ENCODE results near the gene PCGF3.
"Not testable (repeated sequence)": the region's sequence is repeated elsewhere in the genome, so short reads cannot be mapped to it uniquely, and the experiment has no call there.

The PCGF3 gene

DNA sequence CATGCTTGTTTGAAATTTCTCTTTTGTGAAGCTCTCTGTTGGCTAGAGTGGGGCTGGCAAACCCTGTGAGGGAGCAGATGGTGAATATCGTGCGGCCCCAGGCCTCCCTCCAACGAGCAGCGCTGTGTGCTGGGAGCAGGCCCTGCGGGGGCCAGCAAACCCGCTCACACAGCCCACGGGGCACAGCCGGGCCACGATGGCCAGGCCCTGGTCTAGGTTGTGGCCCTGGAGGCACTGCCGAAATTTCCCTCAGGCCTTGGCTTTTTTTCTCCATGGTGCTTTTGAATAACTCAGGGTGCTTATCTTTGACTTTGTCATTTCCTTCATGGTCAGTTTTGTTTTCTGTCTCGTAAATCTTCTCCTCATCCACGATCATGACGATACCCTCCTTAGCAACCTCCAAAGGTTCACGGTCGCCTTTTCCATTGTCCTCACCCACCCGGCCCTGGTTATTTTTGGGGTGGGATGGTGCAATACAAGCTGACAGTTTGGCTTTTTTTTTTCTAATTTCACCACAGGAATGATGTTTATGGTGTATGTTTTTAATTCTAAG is 20.7 kb downstream of the PCGF3 start:
- Histone ChIP-seq H3K36me3 (ENCODE audit: control insufficient read depth in 2 of 2, insufficient read depth in 2 of 2, low read length in 2 of 2) (peaks cover 7 to 13% of the 10 kb centered on the region in 2 donors), H3K4me1 (ENCODE audit: control insufficient read depth in 2 of 2, insufficient read depth in 2 of 2, low read length in 2 of 2) (peaks cover 12 to 17% of the 10 kb centered on the region in 2 donors), H3K27me3 (ENCODE audit: control insufficient read depth in 2 of 2, insufficient read depth in 2 of 2, low read length in 2 of 2) (no peaks in the 10 kb centered on the region), H3K27ac (ENCODE audit: low read depth in 2 of 2, low read length in 2 of 2) (no peak overlapping the region), H3K4me3 (ENCODE audit: low read length in 2 of 2) (no peak overlapping the region), H3K9me3 (ENCODE audit: control insufficient read depth in 2 of 2, low read length in 2 of 2) (no peaks in the 10 kb centered on the region), H3K9ac (ENCODE audit: low read depth in 1 of 2, low read length in 2 of 2) (no peak overlapping the region)

DNA sequence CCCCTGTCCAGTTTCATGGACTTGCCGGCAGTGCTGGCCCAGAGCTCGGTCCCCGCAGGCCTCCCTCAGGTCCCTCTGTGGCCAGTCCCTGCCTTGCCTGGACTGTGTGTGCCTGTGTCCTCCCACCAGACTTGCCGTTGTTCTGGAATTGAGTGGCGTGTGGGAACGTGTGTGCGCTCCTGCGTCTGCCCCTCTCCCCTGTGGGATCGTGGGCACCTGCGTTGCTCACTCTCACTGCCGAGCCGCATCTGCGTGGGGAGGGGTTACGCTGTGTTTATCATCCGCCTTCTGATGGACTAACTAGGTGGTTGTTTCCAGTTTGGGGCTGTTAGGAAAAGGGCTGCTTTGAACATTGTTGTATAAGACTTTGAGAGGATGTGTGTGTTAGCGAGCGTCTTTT is 21.2 kb downstream of the PCGF3 start:
- H3K9me3 ChIP-seq (ENCODE audit: control insufficient read depth in 2 of 2, low read length in 2 of 2), result no peaks in the 10 kb centered on the region
- no peak overlapping the region for H3K4me3 ChIP-seq (ENCODE audit: low read length in 2 of 2)
- no peak overlapping the region for H3K27ac ChIP-seq (ENCODE audit: low read depth in 2 of 2, low read length in 2 of 2)
- H3K36me3 ChIP-seq (ENCODE audit: control insufficient read depth in 2 of 2, insufficient read depth in 2 of 2, low read length in 2 of 2), result peaks cover 7 to 13% of the 10 kb centered on the region in 2 donors
- peaks cover 12% of the 10 kb centered on the region in 2 donors for H3K4me1 ChIP-seq (ENCODE audit: control insufficient read depth in 2 of 2, insufficient read depth in 2 of 2, low read length in 2 of 2)
- no peak overlapping the region for H3K9ac ChIP-seq (ENCODE audit: low read depth in 1 of 2, low read length in 2 of 2)
- no peaks in the 10 kb centered on the region for H3K27me3 ChIP-seq (ENCODE audit: control insufficient read depth in 2 of 2, insufficient read depth in 2 of 2, low read length in 2 of 2)

DNA sequence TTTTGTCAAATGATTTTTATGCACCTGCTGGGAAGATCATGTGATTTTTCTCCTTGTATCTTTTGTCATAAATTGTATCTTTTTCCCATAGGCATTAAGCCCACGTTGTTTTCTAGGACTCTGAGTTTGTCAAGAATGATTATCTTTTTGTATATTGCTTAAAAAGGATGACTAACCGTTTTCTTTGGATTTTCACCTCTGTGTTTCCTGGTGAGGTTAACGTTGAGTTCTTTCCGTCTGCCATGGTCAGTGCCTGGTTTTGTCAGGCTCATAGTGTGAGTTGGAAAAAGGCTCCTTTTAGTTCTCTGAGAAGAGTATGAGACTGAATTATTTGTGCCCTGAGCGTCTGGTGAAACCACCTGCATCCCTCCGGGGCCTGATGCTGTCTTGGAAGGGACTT is 21.9 kb downstream of the PCGF3 start:
- Histone ChIP-seq H3K27me3 (ENCODE audit: control insufficient read depth in 2 of 2, insufficient read depth in 2 of 2, low read length in 2 of 2) (no peaks in the 10 kb centered on the region), H3K9ac (ENCODE audit: low read depth in 1 of 2, low read length in 2 of 2) (no peak overlapping the region), H3K36me3 (ENCODE audit: control insufficient read depth in 2 of 2, insufficient read depth in 2 of 2, low read length in 2 of 2) (peaks cover 7 to 17% of the 10 kb centered on the region in 2 donors), H3K9me3 (ENCODE audit: control insufficient read depth in 2 of 2, low read length in 2 of 2) (no peaks in the 10 kb centered on the region), H3K4me3 (ENCODE audit: low read length in 2 of 2) (no peak overlapping the region), H3K4me1 (ENCODE audit: control insufficient read depth in 2 of 2, insufficient read depth in 2 of 2, low read length in 2 of 2) (peaks cover 11 to 12% of the 10 kb centered on the region in 2 donors), H3K27ac (ENCODE audit: low read depth in 2 of 2, low read length in 2 of 2) (no peak overlapping the region)

DNA sequence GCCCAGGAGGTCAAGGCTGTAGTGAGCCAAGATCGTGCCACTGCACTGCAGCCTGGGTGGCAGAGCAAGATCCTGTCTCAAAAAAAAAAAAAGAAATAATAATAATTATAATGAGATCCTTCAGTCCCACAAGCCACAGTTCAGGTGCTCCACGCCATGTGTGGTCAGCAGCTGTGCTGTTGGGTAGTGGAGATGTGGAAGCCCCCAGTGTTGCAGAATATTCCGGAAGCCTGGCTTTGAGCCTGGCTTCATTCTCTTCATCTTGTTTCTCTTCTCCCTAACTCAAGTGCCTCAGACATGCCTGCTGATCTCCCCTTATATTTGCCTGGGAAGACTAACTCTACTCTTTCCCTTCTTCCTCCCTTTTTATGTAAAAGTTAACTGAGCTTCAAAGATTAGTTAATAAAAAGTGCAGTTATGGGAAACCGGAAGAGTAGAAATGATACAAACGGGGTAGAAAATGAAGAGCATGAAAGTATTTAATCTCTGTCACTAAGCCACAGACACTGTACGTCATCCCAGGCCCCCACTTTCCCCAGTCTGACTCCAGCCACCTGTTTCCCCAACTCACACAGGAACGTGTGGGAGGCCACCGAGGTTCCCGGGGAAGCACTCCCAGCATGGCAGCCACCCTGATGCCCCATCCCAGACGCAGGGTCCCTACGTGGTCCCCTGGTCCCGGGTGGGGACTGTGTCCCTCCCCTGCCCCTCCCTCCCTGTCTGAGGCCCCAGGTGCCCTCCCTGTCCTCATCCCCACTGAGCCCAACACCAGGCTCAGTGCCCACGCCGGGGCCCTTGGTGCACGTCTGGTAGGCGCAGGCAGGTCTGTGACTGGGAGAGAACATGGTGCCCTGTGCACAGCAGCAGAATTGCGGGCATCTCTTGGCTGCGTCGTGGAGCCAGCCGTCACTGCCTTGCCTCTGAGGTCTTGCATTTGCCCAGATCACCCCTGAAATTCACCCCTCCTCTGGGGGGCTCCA is 24.0 kb downstream of the PCGF3 start:
- no peak overlapping the region for H3K4me3 ChIP-seq (ENCODE audit: low read length in 2 of 2)
- H3K9me3 ChIP-seq (ENCODE audit: control insufficient read depth in 2 of 2, low read length in 2 of 2), result no peaks in the 10 kb centered on the region
- H3K27ac ChIP-seq (ENCODE audit: low read depth in 2 of 2, low read length in 2 of 2), result no peak overlapping the region
- no peaks in the 10 kb centered on the region for H3K27me3 ChIP-seq (ENCODE audit: control insufficient read depth in 2 of 2, insufficient read depth in 2 of 2, low read length in 2 of 2)
- peaks cover 5 to 9% of the 10 kb centered on the region in 2 donors for H3K4me1 ChIP-seq (ENCODE audit: control insufficient read depth in 2 of 2, insufficient read depth in 2 of 2, low read length in 2 of 2)
- H3K36me3 ChIP-seq (ENCODE audit: control insufficient read depth in 2 of 2, insufficient read depth in 2 of 2, low read length in 2 of 2), result peaks cover 22 to 26% of the 10 kb centered on the region in 2 donors
- H3K9ac ChIP-seq (ENCODE audit: low read depth in 1 of 2, low read length in 2 of 2), result no peak overlapping the region

DNA sequence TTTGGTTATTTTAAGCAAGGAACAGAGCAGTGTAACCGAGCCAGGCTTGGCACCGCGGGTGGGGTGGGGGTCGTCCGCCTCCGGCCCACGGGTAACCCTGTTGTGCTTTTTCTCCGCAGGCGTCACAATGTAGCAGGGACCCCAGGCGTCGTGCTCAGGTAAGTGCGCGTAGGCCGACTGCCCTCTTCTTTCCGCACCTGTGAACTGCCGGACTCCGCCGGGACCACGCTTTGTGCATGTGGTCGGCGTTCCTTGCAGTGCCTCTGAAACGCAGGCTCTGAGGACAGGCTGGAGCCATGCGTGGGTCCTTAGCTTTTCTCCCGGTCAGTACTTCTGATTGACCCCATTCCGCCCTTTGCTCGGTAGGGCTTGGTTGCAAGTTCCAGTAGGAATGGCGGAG is 24.9 kb downstream of the PCGF3 start:
- H3K36me3 ChIP-seq (ENCODE audit: control insufficient read depth in 2 of 2, insufficient read depth in 2 of 2, low read length in 2 of 2), result peaks cover 30 to 32% of the 10 kb centered on the region in 2 donors

DNA sequence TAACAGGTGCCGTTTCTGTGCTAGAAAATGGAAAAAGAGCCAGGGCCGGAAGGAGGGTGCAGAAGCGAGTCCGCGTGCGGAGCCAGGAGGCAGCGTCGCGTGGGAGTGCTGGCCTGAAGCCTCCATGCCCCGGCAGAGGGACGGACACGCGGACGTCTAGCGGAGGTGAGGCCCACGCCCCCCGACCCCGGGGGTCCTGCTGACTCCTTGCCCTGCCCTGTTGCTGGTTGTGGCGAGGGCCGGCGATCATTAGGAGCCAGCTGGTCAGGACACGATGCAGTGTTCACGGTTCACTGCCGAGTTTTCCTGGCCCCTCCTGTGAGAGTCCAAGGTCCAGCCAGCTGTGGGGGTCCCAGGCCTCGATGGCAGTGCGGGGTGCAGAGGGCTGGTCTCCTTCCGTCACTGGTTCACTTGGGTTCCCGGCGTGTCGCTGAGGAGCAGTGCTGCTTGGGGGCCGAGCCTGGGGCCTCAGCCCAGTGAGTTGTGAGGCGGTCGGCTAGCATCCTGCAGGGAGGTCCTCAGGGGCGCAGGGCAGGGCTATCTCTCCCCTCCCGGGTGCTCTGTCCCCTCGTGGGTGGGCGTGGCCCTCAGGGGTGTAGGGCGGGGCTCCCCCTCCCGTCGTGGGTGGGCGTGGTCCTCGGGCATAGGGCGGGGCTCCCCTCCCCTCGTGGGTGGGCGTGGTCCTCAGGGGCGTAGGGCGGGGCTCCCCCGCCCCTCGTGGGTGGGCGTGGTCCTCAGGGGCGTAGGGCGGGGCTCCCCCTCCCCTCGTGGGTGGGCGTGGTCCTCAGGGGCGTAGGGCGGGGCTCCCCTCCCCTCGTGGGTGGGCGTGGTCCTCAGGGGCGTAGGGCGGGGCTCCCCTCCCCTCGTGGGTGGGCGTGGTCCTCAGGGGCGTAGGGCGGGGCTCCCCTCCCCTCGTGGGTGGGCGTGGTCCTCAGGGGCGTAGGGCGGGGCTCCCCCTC is 25.6 kb downstream of the PCGF3 start:
- not testable (repeated sequence) for H3K27ac ChIP-seq (ENCODE audit: low read depth in 2 of 2, low read length in 2 of 2); H3K9me3 ChIP-seq (ENCODE audit: control insufficient read depth in 2 of 2, low read length in 2 of 2); H3K27me3 ChIP-seq (ENCODE audit: control insufficient read depth in 2 of 2, insufficient read depth in 2 of 2, low read length in 2 of 2); H3K4me3 ChIP-seq (ENCODE audit: low read length in 2 of 2); H3K9ac ChIP-seq (ENCODE audit: low read depth in 1 of 2, low read length in 2 of 2); H3K4me1 ChIP-seq (ENCODE audit: control insufficient read depth in 2 of 2, insufficient read depth in 2 of 2, low read length in 2 of 2)
- H3K36me3 ChIP-seq (ENCODE audit: control insufficient read depth in 2 of 2, insufficient read depth in 2 of 2, low read length in 2 of 2), result peaks cover 32 to 35% of the 10 kb centered on the region in 2 donors

More for the DNA sequence above, 24.9 kb downstream of the PCGF3 start:
- H3K4me1 ChIP-seq (ENCODE audit: control insufficient read depth in 2 of 2, insufficient read depth in 2 of 2, low read length in 2 of 2), result peaks cover 0 to 2% of the 10 kb centered on the region in 2 donors
- no peak overlapping the region for H3K4me3 ChIP-seq (ENCODE audit: low read length in 2 of 2)
- no peaks in the 10 kb centered on the region for H3K27me3 ChIP-seq (ENCODE audit: control insufficient read depth in 2 of 2, insufficient read depth in 2 of 2, low read length in 2 of 2)
- no peak overlapping the region for H3K27ac ChIP-seq (ENCODE audit: low read depth in 2 of 2, low read length in 2 of 2)
- no peaks in the 10 kb centered on the region for H3K9me3 ChIP-seq (ENCODE audit: control insufficient read depth in 2 of 2, low read length in 2 of 2)
- H3K9ac ChIP-seq (ENCODE audit: low read depth in 1 of 2, low read length in 2 of 2), result no peak overlapping the region

DNA sequence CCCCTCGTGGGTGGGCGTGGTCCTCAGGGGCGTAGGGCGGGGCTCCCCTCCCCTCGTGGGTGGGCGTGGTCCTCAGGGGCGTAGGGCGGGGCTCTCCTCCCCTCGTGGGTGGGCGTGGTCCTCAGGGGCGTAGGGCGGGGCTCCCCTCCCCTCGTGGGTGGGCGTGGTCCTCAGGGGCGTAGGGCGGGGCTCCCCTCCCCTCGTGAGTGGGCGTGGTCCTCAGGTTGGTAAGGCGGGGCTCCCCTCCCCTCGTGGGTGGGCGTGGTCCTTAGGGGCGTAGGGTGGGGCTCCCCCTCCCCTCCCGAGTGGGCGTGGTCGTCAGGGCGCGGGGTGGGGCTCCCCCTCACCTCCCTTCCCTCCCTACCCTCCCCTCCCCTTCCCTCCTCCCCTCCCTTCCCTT is 26.3 kb downstream of the PCGF3 start:
- H3K36me3 ChIP-seq (ENCODE audit: control insufficient read depth in 2 of 2, insufficient read depth in 2 of 2, low read length in 2 of 2), result peaks cover 34 to 35% of the 10 kb centered on the region in 2 donors
- not testable (repeated sequence) for H3K4me3 ChIP-seq (ENCODE audit: low read length in 2 of 2); H3K27ac ChIP-seq (ENCODE audit: low read depth in 2 of 2, low read length in 2 of 2); H3K9me3 ChIP-seq (ENCODE audit: control insufficient read depth in 2 of 2, low read length in 2 of 2); H3K27me3 ChIP-seq (ENCODE audit: control insufficient read depth in 2 of 2, insufficient read depth in 2 of 2, low read length in 2 of 2); H3K9ac ChIP-seq (ENCODE audit: low read depth in 1 of 2, low read length in 2 of 2); H3K4me1 ChIP-seq (ENCODE audit: control insufficient read depth in 2 of 2, insufficient read depth in 2 of 2, low read length in 2 of 2)

DNA sequence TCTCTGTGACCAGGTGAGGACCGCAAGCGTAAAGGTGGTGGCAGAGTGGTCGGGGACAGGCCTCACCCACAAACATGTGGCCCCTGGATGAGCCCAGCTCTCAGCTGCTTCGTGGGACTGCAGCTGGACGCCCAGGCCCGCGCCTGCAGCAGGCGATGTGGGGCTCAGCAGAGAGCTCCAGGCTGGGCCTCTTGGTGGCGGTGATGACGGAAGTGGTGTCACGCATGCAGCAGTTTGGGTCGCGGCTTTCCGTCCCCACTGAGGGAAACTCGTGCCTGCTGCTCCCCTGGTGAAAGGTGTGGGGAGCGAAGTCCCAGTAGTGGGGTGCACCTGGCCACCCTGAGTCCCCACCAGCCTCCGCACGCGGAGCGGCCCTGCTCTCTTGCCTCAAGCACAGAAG is 26.9 kb downstream of the PCGF3 start:
- H3K36me3 ChIP-seq (ENCODE audit: control insufficient read depth in 2 of 2, insufficient read depth in 2 of 2, low read length in 2 of 2), result peaks cover 35 to 39% of the 10 kb centered on the region in 2 donors

DNA sequence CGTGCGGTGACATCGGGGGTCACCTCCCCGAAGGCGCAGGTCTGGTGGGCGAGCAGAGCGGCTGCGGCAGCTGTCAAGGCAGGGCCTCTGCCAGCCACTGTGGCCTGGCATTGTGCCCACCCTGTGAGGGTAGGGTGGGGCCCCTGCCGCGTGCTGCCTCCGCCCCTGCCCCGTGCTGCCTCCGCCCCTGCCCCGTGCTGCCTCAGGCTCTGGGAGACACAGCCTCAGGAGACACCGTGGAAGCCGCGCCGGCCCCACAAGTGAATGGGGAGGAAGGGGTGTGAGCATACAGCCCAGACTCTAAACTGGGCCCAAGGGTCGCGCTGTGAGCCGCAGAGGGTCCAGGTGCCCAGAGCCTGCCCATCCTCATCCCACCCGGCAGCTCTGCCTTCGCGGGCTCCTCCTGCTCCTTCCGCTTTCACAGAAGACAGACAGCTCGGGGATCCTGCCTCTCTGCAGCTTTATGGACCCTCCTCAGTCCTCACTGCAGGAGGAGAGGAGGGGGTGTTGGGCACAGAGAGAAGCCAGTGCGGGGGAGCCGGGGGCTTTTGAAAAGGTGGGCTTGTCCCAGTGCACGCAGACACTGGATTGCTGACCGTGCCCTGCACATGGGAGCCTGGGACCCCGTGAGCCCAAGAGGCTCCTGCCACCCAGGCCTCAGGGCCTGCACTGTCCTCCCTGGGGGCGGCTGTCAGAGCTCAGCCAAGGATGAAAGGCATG is 27.4 kb downstream of the PCGF3 start:
- Histone ChIP-seq H3K9ac (ENCODE audit: low read depth in 1 of 2, low read length in 2 of 2) (no peak overlapping the region), H3K27me3 (ENCODE audit: control insufficient read depth in 2 of 2, insufficient read depth in 2 of 2, low read length in 2 of 2) (no peaks in the 10 kb centered on the region), H3K36me3 (ENCODE audit: control insufficient read depth in 2 of 2, insufficient read depth in 2 of 2, low read length in 2 of 2) (peaks cover 40 to 45% of the 10 kb centered on the region in 2 donors), H3K9me3 (ENCODE audit: control insufficient read depth in 2 of 2, low read length in 2 of 2) (no peaks in the 10 kb centered on the region), H3K4me1 (ENCODE audit: control insufficient read depth in 2 of 2, insufficient read depth in 2 of 2, low read length in 2 of 2) (no peaks in the 10 kb centered on the region), H3K4me3 (ENCODE audit: low read length in 2 of 2) (no peak overlapping the region), H3K27ac (ENCODE audit: low read depth in 2 of 2, low read length in 2 of 2) (no peak overlapping the region)

More for the DNA sequence above, 26.9 kb downstream of the PCGF3 start:
- Histone ChIP-seq H3K4me3 (ENCODE audit: low read length in 2 of 2) (no peak overlapping the region), H3K27ac (ENCODE audit: low read depth in 2 of 2, low read length in 2 of 2) (no peak overlapping the region), H3K27me3 (ENCODE audit: control insufficient read depth in 2 of 2, insufficient read depth in 2 of 2, low read length in 2 of 2) (no peaks in the 10 kb centered on the region), H3K9me3 (ENCODE audit: control insufficient read depth in 2 of 2, low read length in 2 of 2) (no peaks in the 10 kb centered on the region), H3K4me1 (ENCODE audit: control insufficient read depth in 2 of 2, insufficient read depth in 2 of 2, low read length in 2 of 2) (no peaks in the 10 kb centered on the region), H3K9ac (ENCODE audit: low read depth in 1 of 2, low read length in 2 of 2) (no peak overlapping the region)
